Measurements from ENCODE around the gene ITPR1.

ITPR1 gene

GRCh38 chr3:4674216-4674615 lies 181.1 kb downstream of the ITPR1 start:
- no peak for TF ChIP-seq CTCF (conservative IDR thresholded peaks at IDR 0.05; ENCODE audit: low read depth, low read length)
- DNase-seq (ENCODE audit: low read depth): no peak
- H3K4me3 ChIP-seq (ENCODE audit: low read length): no peak overlapping the region

GRCh38 chr3:4675704-4676103 lies 182.6 kb downstream of the ITPR1 start:
- no peak for TF ChIP-seq CTCF (conservative IDR thresholded peaks at IDR 0.05; ENCODE audit: low read depth, low read length)
- no peak for DNase-seq (ENCODE audit: low read depth)
- no peak overlapping the region for H3K4me3 ChIP-seq (ENCODE audit: low read length)

- no peak for DNase-seq (ENCODE audit: low read depth)
- TF ChIP-seq CTCF (conservative IDR thresholded peaks at IDR 0.05; ENCODE audit: low read depth, low read length): no peak
- no peak overlapping the region for H3K4me3 ChIP-seq (ENCODE audit: low read length)
These were observed 185.2 kb downstream of the ITPR1 start for GRCh38 chr3:4678320-4678719.

- no peak for TF ChIP-seq CTCF (conservative IDR thresholded peaks at IDR 0.05; ENCODE audit: low read depth, low read length)
- H3K4me3 ChIP-seq (ENCODE audit: low read length): no peak overlapping the region
- DNase-seq (ENCODE audit: low read depth): peak; percentile 68
These were observed 187.1 kb downstream of the ITPR1 start for GRCh38 chr3:4680227-4680691.

- no peak for TF ChIP-seq CTCF (conservative IDR thresholded peaks at IDR 0.05; ENCODE audit: low read depth, low read length)
- H3K4me3 ChIP-seq (ENCODE audit: low read length): no peak overlapping the region
- DNase-seq (ENCODE audit: low read depth): no peak
These were observed 187.7 kb downstream of the ITPR1 start for GRCh38 chr3:4680871-4681300.

GRCh38 chr3:4681301-4681700 lies 188.2 kb downstream of the ITPR1 start:
- TF ChIP-seq CTCF (conservative IDR thresholded peaks at IDR 0.05; ENCODE audit: low read depth, low read length): no peak
- H3K4me3 ChIP-seq (ENCODE audit: low read length): no peak overlapping the region
- DNase-seq (ENCODE audit: low read depth): no peak

GRCh38 chr3:4684117-4684516 lies 191.0 kb downstream of the ITPR1 start:
- DNase-seq (ENCODE audit: low read depth): no peak
- H3K4me3 ChIP-seq (ENCODE audit: low read length): no peak overlapping the region
- TF ChIP-seq CTCF (conservative IDR thresholded peaks at IDR 0.05; ENCODE audit: low read depth, low read length): no peak
